ENCODE results near the gene FBRSL1. TPM values are rescaled to one million over a fixed set of nuclear protein-coding genes. Genes with fewer than 3 reads are reported as not detected.

FBRSL1 gene
- total RNA-seq: 1.0 and 1.1 TPM in 2 replicates

GRCh38 chr12:132489602-132490266 is at the start of gene FBRSL1:
TSS of gene FBRSL1 (plus strand) at chr12:132490151.

Other genes starting within 250 kb of the FBRSL1 start
- gene GALNT9, start 160.6 kb upstream of the FBRSL1 start, total RNA-seq: 0.14 and 0.28 TPM in 2 replicates
- gene LRCOL1, start 120.4 kb downstream of the FBRSL1 start, total RNA-seq: 0.14 TPM in 1 of 2 replicates, not detected in the other
- gene P2RX2, start 128.6 kb downstream of the FBRSL1 start, total RNA-seq: not detected in 2 replicates
- gene POLE, start 197.2 kb downstream of the FBRSL1 start, total RNA-seq: 7.3 and 9.7 TPM in 2 replicates
- 16.8 and 19.2 TPM in 2 replicates for gene PXMP2, start 197.4 kb downstream of the FBRSL1 start, total RNA-seq
- 22.3 and 29.0 TPM in 2 replicates for gene PGAM5, start 220.7 kb downstream of the FBRSL1 start, total RNA-seq

Measured in smooth muscle cell of bladder (primary cell).